ENCODE data around the gene VPS13C.

DNA sequence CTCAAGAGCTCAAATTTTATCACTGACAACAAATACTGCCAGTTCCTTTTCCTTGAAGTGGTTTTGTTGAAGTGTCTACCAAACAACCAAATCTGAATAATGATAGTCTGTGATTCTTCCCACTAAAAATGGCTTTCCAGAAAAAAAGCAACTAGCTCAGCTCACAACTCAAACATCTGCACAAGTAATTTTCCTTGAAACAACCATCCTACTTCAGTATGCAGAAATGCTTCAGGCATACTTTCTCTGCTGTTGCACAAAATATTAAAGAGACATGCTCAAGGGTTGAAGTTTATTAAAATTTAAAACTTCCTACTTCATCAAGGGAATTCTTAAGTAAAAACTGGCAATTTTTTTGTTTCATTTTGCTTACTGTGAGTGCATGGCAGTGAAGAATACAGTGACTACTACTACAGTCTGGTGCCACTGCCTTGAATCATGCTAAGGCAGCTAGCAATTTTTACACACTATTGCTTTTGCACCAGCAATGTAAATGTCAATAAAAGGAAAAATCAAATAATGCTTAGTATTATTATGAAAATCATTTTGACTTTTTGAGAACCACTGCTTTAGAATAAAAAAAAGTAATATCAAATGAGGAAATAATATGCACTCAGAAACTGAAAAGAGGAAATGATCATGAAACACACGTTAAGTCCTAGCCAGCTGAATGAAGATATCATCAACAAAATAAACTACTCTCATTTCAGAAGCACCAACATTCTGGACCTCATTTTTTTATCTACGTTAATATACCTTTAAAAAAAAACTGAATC lies 33.6 kb downstream of the VPS13C start:
- no peak for TF ChIP-seq GATA2 (IDR thresholded peaks at IDR 0.05; ENCODE audit: low read depth, low read length)
- no peak for TF ChIP-seq GATA3 (IDR thresholded peaks at IDR 0.05; ENCODE audit: low read depth, low read length)

Measured in SH-SY5Y (cell line).